SK-N-SH treated with all-trans-retinoic acid at 6 μM for 48 hours (cell line): ENCODE results near the gene TAF13.

Experiments used
- ATAC-seq: fragments of 200-7000 bp; cut with Tn5 transposase; 3 replicates; pipeline ENCODE4 v1.9.1; 2020; ENCODE audit warnings: mild to moderate bottlenecking, moderate library complexity
- ARNTL ChIP-seq: fragments of 450-650 bp; formaldehyde crosslinking; IDR thresholded peaks from 2 replicates; pipeline ENCODE4 v1.5.0; 2020; ENCODE audit warnings: low read depth, mild to moderate bottlenecking, moderate library complexity, borderline replicate concordance
- BACH2 ChIP-seq: fragments of 250-450 bp; sonication (Bioruptor Pico); IDR thresholded peaks from 2 replicates; pipeline ENCODE4 v1.9.0; 2021; ENCODE audit warnings: mild to moderate bottlenecking, borderline replicate concordance
- CSDC2 ChIP-seq: fragments of 250-450 bp; sonication (Bioruptor Pico); IDR thresholded peaks from 2 replicates; pipeline ENCODE4 v1.5.0; 2020; ENCODE audit warnings: mild to moderate bottlenecking, moderate library complexity
- GLIS3 ChIP-seq: fragments of 250-450 bp; sonication (Bioruptor Pico); IDR thresholded peaks from 2 replicates; pipeline ENCODE4 v1.5.0; 2020; ENCODE audit warnings: mild to moderate bottlenecking, moderate library complexity
- OSR1 ChIP-seq: fragments of 250-450 bp; sonication (Bioruptor Pico); IDR thresholded peaks from 2 replicates; pipeline ENCODE4 v1.8.0; 2022; ENCODE audit warnings: moderate library complexity, mild to moderate bottlenecking, inconsistent platforms
- PPARA ChIP-seq: fragments of 250-450 bp; sonication (Bioruptor Pico); IDR thresholded peaks from 2 replicates; pipeline ENCODE4 v1.5.0; 2020; ENCODE audit warnings: mild to moderate bottlenecking, borderline replicate concordance
- SNAI2 ChIP-seq: fragments of 250-450 bp; sonication (Bioruptor Pico); IDR thresholded peaks from 2 replicates; pipeline ENCODE4 v1.5.0; 2020; ENCODE audit warnings: mild to moderate bottlenecking, moderate library complexity
- TOX ChIP-seq: fragments of 250-450 bp; sonication (Bioruptor Pico); IDR thresholded peaks from 2 replicates; pipeline ENCODE4 v1.8.0; 2021; ENCODE audit warnings: mild to moderate bottlenecking, moderate library complexity, borderline replicate concordance
- ZC3H10 ChIP-seq: fragments of 250-450 bp; sonication (Bioruptor Pico); IDR thresholded peaks from 2 replicates; pipeline ENCODE4 v1.5.1; 2021; ENCODE audit warnings: mild to moderate bottlenecking, moderate library complexity
- ZFP3 ChIP-seq: fragments of 250-450 bp; sonication (Bioruptor Pico); IDR thresholded peaks from 2 replicates; pipeline ENCODE4 v1.5.0; 2020; ENCODE audit warnings: mild to moderate bottlenecking, moderate library complexity
- ZFP30 ChIP-seq: fragments of 450-650 bp; formaldehyde crosslinking; IDR thresholded peaks from 2 replicates; pipeline ENCODE4 v1.5.0; 2022; ENCODE audit warnings: mild to moderate bottlenecking, moderate library complexity
- ZNF565 ChIP-seq: fragments of 450-650 bp; formaldehyde crosslinking; conservative IDR thresholded peaks from 2 replicates; pipeline ENCODE4 v1.5.0; 2020; ENCODE audit warnings: low read depth, mild to moderate bottlenecking, moderate library complexity
- ZNF70 ChIP-seq: fragments of 450-650 bp; formaldehyde crosslinking; IDR thresholded peaks from 2 replicates; pipeline ENCODE4 v1.5.0; 2020; ENCODE audit warnings: mild to moderate bottlenecking, moderate library complexity
- ZNF8 ChIP-seq: fragments of 450-650 bp; formaldehyde crosslinking; IDR thresholded peaks from 2 replicates; pipeline ENCODE4 v1.5.0; 2020; ENCODE audit warnings: mild to moderate bottlenecking, moderate library complexity
- TF ChIP-seq, protein P1 (sequence below): fragments of 250-450 bp; sonication (Bioruptor Pico); IDR thresholded peaks from 2 replicates; pipeline ENCODE4 v1.5.0; 2020; ENCODE audit warnings: mild to moderate bottlenecking, moderate library complexity
- TF ChIP-seq, protein P2 (sequence below): fragments of 250-450 bp; sonication (Bioruptor Pico); IDR thresholded peaks from 2 replicates; pipeline ENCODE4 v1.5.1; 2021; ENCODE audit warnings: mild to moderate bottlenecking, moderate library complexity
- TF ChIP-seq, protein P3 (sequence below): fragments of 250-450 bp; sonication (Bioruptor Pico); IDR thresholded peaks from 2 replicates; pipeline ENCODE4 v1.8.0; 2020; ENCODE audit warnings: mild to moderate bottlenecking, moderate library complexity, borderline replicate concordance
- TF ChIP-seq, protein P4 (sequence below): fragments of 250-450 bp; sonication (Bioruptor Pico); IDR thresholded peaks from 2 replicates; pipeline ENCODE4 v1.5.1; 2020; ENCODE audit warnings: low read depth, mild to moderate bottlenecking, moderate library complexity

The TAF13 gene

DNA sequence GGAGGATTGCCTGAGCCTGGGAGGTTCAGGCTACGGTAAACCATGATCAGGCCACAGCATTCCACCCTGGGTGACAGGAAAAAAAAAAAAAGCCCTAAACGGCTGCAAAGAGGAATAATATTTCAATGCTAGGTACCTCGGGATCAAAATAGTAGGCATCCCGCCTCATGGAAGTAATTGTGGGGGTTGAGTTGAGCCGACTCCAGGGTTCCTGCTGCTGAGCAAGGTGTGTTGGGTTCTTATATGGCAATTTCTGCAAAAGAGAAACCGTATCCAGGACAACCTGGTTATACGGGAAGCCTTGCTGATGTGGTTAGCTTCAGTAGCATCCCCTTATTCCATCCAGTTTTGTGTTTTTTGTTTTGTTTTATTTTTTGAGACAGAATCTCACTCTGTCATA, 32.0 kb upstream of the TAF13 start:
- TF ChIP-seq, protein P1, sequence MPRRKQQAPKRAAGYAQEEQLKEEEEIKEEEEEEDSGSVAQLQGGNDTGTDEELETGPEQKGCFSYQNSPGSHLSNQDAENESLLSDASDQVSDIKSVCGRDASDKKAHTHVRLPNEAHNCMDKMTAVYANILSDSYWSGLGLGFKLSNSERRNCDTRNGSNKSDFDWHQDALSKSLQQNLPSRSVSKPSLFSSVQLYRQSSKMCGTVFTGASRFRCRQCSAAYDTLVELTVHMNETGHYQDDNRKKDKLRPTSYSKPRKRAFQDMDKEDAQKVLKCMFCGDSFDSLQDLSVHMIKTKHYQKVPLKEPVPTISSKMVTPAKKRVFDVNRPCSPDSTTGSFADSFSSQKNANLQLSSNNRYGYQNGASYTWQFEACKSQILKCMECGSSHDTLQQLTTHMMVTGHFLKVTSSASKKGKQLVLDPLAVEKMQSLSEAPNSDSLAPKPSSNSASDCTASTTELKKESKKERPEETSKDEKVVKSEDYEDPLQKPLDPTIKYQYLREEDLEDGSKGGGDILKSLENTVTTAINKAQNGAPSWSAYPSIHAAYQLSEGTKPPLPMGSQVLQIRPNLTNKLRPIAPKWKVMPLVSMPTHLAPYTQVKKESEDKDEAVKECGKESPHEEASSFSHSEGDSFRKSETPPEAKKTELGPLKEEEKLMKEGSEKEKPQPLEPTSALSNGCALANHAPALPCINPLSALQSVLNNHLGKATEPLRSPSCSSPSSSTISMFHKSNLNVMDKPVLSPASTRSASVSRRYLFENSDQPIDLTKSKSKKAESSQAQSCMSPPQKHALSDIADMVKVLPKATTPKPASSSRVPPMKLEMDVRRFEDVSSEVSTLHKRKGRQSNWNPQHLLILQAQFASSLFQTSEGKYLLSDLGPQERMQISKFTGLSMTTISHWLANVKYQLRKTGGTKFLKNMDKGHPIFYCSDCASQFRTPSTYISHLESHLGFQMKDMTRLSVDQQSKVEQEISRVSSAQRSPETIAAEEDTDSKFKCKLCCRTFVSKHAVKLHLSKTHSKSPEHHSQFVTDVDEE (CRISPR knock-in tag) = no peak
- TF ChIP-seq ARNTL (CRISPR knock-in tag) (no peak), ZNF8 (CRISPR knock-in tag) (no peak), ZFP3 (no peak), ZFP30 (CRISPR knock-in tag) (no peak), PPARA (no peak), TOX (no peak), OSR1 (CRISPR knock-in tag) (no peak), GLIS3 (no peak), BACH2 (no peak), SNAI2 (CRISPR knock-in tag) (no peak)
- TF ChIP-seq, protein P2, sequence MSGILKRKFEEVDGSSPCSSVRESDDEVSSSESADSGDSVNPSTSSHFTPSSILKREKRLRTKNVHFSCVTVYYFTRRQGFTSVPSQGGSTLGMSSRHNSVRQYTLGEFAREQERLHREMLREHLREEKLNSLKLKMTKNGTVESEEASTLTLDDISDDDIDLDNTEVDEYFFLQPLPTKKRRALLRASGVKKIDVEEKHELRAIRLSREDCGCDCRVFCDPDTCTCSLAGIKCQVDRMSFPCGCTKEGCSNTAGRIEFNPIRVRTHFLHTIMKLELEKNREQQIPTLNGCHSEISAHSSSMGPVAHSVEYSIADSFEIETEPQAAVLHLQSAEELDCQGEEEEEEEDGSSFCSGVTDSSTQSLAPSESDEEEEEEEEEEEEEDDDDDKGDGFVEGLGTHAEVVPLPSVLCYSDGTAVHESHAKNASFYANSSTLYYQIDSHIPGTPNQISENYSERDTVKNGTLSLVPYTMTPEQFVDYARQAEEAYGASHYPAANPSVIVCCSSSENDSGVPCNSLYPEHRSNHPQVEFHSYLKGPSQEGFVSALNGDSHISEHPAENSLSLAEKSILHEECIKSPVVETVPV (CRISPR knock-in tag) = no peak
- TF ChIP-seq, protein P3, sequence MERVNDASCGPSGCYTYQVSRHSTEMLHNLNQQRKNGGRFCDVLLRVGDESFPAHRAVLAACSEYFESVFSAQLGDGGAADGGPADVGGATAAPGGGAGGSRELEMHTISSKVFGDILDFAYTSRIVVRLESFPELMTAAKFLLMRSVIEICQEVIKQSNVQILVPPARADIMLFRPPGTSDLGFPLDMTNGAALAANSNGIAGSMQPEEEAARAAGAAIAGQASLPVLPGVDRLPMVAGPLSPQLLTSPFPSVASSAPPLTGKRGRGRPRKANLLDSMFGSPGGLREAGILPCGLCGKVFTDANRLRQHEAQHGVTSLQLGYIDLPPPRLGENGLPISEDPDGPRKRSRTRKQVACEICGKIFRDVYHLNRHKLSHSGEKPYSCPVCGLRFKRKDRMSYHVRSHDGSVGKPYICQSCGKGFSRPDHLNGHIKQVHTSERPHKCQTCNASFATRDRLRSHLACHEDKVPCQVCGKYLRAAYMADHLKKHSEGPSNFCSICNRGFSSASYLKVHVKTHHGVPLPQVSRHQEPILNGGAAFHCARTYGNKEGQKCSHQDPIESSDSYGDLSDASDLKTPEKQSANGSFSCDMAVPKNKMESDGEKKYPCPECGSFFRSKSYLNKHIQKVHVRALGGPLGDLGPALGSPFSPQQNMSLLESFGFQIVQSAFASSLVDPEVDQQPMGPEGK (CRISPR knock-in tag) = no peak
- ATAC-seq = no peak

DNA sequence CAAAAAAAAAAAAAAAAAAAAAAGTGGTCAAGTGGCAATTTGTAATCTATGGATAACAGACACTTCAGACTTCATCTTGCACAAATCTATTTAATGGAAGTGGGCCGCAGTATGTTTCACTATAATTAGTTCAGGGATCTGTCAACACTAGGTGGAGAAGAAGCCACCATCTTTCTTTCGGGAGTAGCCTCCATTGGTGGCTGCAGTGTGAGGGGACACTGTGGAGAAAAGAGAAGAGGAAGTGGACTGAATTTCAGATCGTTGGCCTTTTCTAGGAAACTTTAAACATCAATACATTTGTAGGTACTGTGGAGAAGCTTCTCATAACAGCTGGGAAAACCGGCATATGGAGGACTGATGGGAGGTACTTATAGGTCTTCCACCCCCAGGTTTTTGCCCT, 30.1 kb upstream of the TAF13 start:
- no peak for TF ChIP-seq ZNF8 (CRISPR knock-in tag)
- no peak for TF ChIP-seq SNAI2 (CRISPR knock-in tag)
- TF ChIP-seq, protein P4, sequence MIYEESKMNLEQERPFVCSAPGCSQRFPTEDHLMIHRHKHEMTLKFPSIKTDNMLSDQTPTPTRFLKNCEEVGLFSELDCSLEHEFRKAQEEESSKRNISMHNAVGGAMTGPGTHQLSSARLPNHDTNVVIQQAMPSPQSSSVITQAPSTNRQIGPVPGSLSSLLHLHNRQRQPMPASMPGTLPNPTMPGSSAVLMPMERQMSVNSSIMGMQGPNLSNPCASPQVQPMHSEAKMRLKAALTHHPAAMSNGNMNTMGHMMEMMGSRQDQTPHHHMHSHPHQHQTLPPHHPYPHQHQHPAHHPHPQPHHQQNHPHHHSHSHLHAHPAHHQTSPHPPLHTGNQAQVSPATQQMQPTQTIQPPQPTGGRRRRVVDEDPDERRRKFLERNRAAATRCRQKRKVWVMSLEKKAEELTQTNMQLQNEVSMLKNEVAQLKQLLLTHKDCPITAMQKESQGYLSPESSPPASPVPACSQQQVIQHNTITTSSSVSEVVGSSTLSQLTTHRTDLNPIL (CRISPR knock-in tag) = no peak
- TF ChIP-seq ARNTL (CRISPR knock-in tag) = no peak
- TF ChIP-seq, protein P2 (CRISPR knock-in tag) = no peak
- TF ChIP-seq ZNF565 (CRISPR knock-in tag) = no peak
- no peak for TF ChIP-seq BACH2
- no peak for TF ChIP-seq CSDC2 (CRISPR knock-in tag)
- TF ChIP-seq, protein P3 (CRISPR knock-in tag) = no peak
- TF ChIP-seq PPARA = no peak
- TF ChIP-seq, all 23 proteins: peak for 0
- ATAC-seq = no peak

DNA sequence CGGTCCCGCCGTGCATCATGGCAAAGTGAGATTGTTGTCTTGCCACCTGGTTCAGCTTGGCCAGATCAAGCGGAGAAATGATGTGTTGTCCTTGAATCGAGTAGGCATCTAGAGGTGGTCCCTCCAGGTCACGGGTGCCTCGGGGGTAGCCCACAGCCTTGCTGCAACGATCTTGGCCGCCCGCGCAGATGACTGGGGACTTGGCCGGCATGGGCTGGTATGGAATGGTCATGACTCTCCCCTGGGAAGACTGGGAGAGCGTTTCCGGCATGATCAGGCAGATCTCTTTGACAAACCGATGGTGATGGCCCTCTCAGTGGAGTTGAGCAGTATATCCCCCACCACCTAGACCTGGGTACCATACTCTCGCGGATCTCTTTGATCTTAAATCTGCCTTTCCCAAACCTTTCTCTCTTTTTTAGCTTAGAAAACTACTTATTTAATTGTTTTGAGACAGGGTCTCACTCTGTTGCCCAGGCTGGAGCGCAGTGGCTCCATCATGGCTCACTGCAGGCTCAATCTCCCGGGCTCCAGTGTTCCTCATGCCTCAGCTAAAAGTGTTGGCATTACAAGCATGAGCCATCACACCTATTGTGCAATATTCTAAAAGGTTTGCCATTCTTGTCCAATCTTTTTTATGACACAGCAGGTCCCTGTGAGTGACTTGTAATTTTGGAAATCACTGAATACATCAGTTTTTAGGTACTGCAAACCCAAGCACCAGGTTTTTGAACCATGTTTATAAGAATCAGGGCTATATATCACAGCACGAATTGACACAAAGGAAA, 28.8 kb upstream of the TAF13 start:
- no peak for ATAC-seq
- TF ChIP-seq ZFP3 (no peak), ZNF70 (CRISPR knock-in tag) (no peak), SNAI2 (CRISPR knock-in tag) (no peak), ZFP30 (CRISPR knock-in tag) (no peak), ZC3H10 (CRISPR knock-in tag) (no peak), PPARA (no peak), OSR1 (CRISPR knock-in tag) (no peak), ZNF8 (CRISPR knock-in tag) (no peak)
- TF ChIP-seq, protein P1 (CRISPR knock-in tag) = no peak
- TF ChIP-seq, all 23 proteins: peak for 0
